ENCODE results near the gene RC3H1. TPM values are rescaled to one million over a fixed set of nuclear protein-coding genes. Genes with fewer than 3 reads are reported as not detected.

Gene RC3H1
- total RNA-seq, 2 donors from 2014 or later = 43.5 to 51.9 TPM

GRCh38 chr1:173889885-173890284, 132.3 kb downstream of the RC3H1 start:
- Mint-ChIP-seq H3K27me3 (ENCODE audit: insufficient read depth) (no peaks in the 10 kb centered on the region), H3K27ac (no peak overlapping the region), H3K9me3 (no peaks in the 10 kb centered on the region), H3K4me1 (no peaks in the 10 kb centered on the region), H3K36me3 (ENCODE audit: low read depth) (peaks cover 25% of the 10 kb centered on the region), H3K4me3 (no peak overlapping the region)
- Histone ChIP-seq H3K27ac (ENCODE audit: low read depth, low read length) (no peak overlapping the region), H3K36me3 (ENCODE audit: control insufficient read depth, insufficient read depth, low read length) (peaks cover 40% of the 10 kb centered on the region), H3K27me3 (ENCODE audit: control insufficient read depth, insufficient read depth, low read length, poor library complexity, severe bottlenecking) (no peaks in the 10 kb centered on the region), H3K4me1 (ENCODE audit: control insufficient read depth, insufficient read depth, low read length) (no peaks in the 10 kb centered on the region), H3K9ac (ENCODE audit: extremely low read depth, low read length, poor library complexity, severe bottlenecking) (no peak overlapping the region), H3K9me3 (ENCODE audit: control insufficient read depth, low read length) (no peaks in the 10 kb centered on the region), H3K4me3 (ENCODE audit: low read length) (no peak overlapping the region)
- WGBS, 2 experiments (ENCODE audit: insufficient coverage in 1 of 2, insufficient read length in 1 of 2) = 92 to 100% methylated on average over 1 to 2 of the region's 2 CpGs
- no peak for DNase-seq
- no peak for TF ChIP-seq CTCF (conservative IDR thresholded peaks at IDR 0.05)

DNA sequence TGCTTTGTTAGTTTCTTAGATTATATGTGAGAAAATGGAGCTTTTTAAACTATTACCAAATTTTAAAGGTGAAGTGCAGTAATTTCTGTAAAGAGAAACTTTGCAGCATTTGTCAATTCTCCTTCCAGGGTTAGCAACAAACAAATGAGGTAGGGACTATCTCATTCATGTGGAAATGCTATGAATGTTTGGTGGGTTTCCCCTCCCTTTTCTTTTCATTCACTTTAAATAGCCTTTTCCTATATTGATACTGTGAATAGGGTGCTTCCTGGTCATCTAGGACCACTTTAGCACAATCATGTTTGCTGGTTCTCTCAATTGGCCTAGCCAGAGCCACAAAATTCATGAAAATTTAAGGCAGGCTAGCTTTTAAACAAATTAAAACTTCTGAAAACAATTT, 133.4 kb downstream of the RC3H1 start:
- no peak for TF ChIP-seq CTCF (conservative IDR thresholded peaks at IDR 0.05)
- no peaks in the 10 kb centered on the region for H3K4me1 ChIP-seq (ENCODE audit: control insufficient read depth, insufficient read depth, low read length)
- H3K9me3 ChIP-seq (ENCODE audit: control insufficient read depth, low read length) = no peaks in the 10 kb centered on the region
- H3K4me3 Mint-ChIP-seq = no peak overlapping the region
- H3K9me3 Mint-ChIP-seq = no peaks in the 10 kb centered on the region
- H3K4me1 Mint-ChIP-seq = no peaks in the 10 kb centered on the region
- no peak overlapping the region for H3K9ac ChIP-seq (ENCODE audit: extremely low read depth, low read length, poor library complexity, severe bottlenecking)
- no peaks in the 10 kb centered on the region for H3K27me3 ChIP-seq (ENCODE audit: control insufficient read depth, insufficient read depth, low read length, poor library complexity, severe bottlenecking)
- H3K27ac ChIP-seq (ENCODE audit: low read depth, low read length) = no peak overlapping the region
- H3K27me3 Mint-ChIP-seq (ENCODE audit: insufficient read depth) = no peaks in the 10 kb centered on the region
- peaks cover 40% of the 10 kb centered on the region for H3K36me3 ChIP-seq (ENCODE audit: control insufficient read depth, insufficient read depth, low read length)
- H3K4me3 ChIP-seq (ENCODE audit: low read length) = no peak overlapping the region
- H3K27ac Mint-ChIP-seq = no peak overlapping the region
- peaks cover 22% of the 10 kb centered on the region for H3K36me3 Mint-ChIP-seq (ENCODE audit: low read depth)
- no peak for DNase-seq

DNA sequence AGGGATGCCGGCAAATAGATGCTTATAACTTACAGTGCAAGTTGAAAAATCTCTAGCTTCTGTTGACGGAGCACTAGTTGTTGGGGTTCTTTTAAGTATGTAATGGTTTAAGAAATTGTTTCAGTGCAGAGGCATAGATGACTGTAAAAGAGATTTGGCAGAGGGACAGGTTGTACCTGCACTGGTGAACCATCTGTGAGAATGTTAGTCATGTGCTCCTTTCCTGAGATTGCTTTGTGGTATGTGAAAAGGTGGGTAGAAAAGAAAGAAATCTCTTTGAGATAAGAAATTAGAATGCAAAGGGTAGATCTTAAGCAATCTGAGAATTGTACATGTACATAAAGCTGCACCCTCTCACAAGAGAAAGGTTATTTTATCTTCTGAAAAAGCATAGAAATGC, 134.5 kb downstream of the RC3H1 start:
- TF ChIP-seq CTCF (conservative IDR thresholded peaks at IDR 0.05) = no peak
- DNase-seq = no peak
- WGBS, 2 experiments (ENCODE audit: insufficient coverage in 1 of 2, insufficient read length in 1 of 2) = 92 to 94% methylated on average over 2 of the region's 2 CpGs
- H3K4me3 ChIP-seq (ENCODE audit: low read length) = no peak overlapping the region
- no peaks in the 10 kb centered on the region for H3K9me3 ChIP-seq (ENCODE audit: control insufficient read depth, low read length)
- no peaks in the 10 kb centered on the region for H3K9me3 Mint-ChIP-seq
- no peaks in the 10 kb centered on the region for H3K4me1 Mint-ChIP-seq
- H3K27me3 Mint-ChIP-seq (ENCODE audit: insufficient read depth) = no peaks in the 10 kb centered on the region
- no peaks in the 10 kb centered on the region for H3K27me3 ChIP-seq (ENCODE audit: control insufficient read depth, insufficient read depth, low read length, poor library complexity, severe bottlenecking)
- H3K27ac Mint-ChIP-seq = no peak overlapping the region
- H3K4me3 Mint-ChIP-seq = no peak overlapping the region
- no peak overlapping the region for H3K9ac ChIP-seq (ENCODE audit: extremely low read depth, low read length, poor library complexity, severe bottlenecking)
- no peak overlapping the region for H3K27ac ChIP-seq (ENCODE audit: low read depth, low read length)
- H3K36me3 Mint-ChIP-seq (ENCODE audit: low read depth) = peaks cover 21% of the 10 kb centered on the region
- peaks cover 40% of the 10 kb centered on the region for H3K36me3 ChIP-seq (ENCODE audit: control insufficient read depth, insufficient read depth, low read length)
- no peaks in the 10 kb centered on the region for H3K4me1 ChIP-seq (ENCODE audit: control insufficient read depth, insufficient read depth, low read length)
